Astrocyte (in vitro differentiated cells and primary cell): ENCODE data around the gene SLITRK6. TPM values are rescaled to one million over a fixed set of nuclear protein-coding genes. Genes with fewer than 3 reads are reported as not detected.

Experiments used
- DNase-seq: peaks from one replicate; pipeline ENCODE4 v3.0.0-alpha.2; 2010; ENCODE audit warnings: low read depth
- FAIRE-seq: peaks from 2 replicates; lab custom pipeline; 2011; peaks lifted over from hg19 to GRCh38; lab: Jason Lieb, UNC
- H2AFZ ChIP-seq: 2 replicates; pipeline ENCODE4 v1.6.0; 2012; ENCODE audit warnings: low read depth, low read length, inconsistent platforms
- H3K27ac ChIP-seq: 2 replicates; pipeline ENCODE4 v1.5.1; 2011; ENCODE audit warnings: low read depth, low read length, inconsistent platforms
- H3K27me3 ChIP-seq: 2 replicates; pipeline ENCODE4 v1.6.0; 2011; ENCODE audit warnings: low read length, inconsistent platforms; ENCODE audit not compliant: insufficient read depth
- H3K36me3 ChIP-seq: 2 replicates; pipeline ENCODE4 v1.5.1; 2011; ENCODE audit warnings: low read length, inconsistent platforms; ENCODE audit not compliant: insufficient read depth
- H3K4me1 ChIP-seq: 2 replicates; pipeline ENCODE4 v1.5.1; 2011; ENCODE audit warnings: low read length, inconsistent platforms; ENCODE audit not compliant: insufficient read depth
- H3K4me2 ChIP-seq: 2 replicates; pipeline ENCODE4 v1.6.0; 2012; ENCODE audit warnings: low read length, inconsistent platforms
- H3K4me3 ChIP-seq: 2 replicates; pipeline ENCODE4 v1.5.1; 2011; ENCODE audit warnings: low read depth, mild to moderate bottlenecking, low read length, inconsistent platforms; ENCODE audit not compliant: insufficient read depth
- H3K79me2 ChIP-seq: 2 replicates; pipeline ENCODE4 v1.6.0; 2012; ENCODE audit warnings: mild to moderate bottlenecking, low read length, inconsistent platforms; ENCODE audit not compliant: insufficient read depth
- H3K9ac ChIP-seq: 2 replicates; pipeline ENCODE4 v1.6.0; 2012; ENCODE audit warnings: mild to moderate bottlenecking, low read length, inconsistent platforms
- H3K9me3 ChIP-seq: 2 replicates; pipeline ENCODE4 v1.5.1; 2012; ENCODE audit warnings: low read depth, mild to moderate bottlenecking, low read length, inconsistent platforms; ENCODE audit not compliant: insufficient read depth
- H4K20me1 ChIP-seq: 2 replicates; pipeline ENCODE4 v1.6.0; 2012; ENCODE audit warnings: low read length, inconsistent platforms; ENCODE audit not compliant: insufficient read depth
- H3K27ac Mint-ChIP-seq: one replicate; pipeline ENCODE4 v1.8.0; 2021; ENCODE audit warnings: mild to moderate bottlenecking, mixed read lengths; ENCODE audit not compliant: unreplicated experiment
- H3K27me3 Mint-ChIP-seq: one replicate; pipeline ENCODE4 v1.8.0; 2021; ENCODE audit warnings: low read depth, mixed read lengths; ENCODE audit not compliant: unreplicated experiment
- H3K36me3 Mint-ChIP-seq: one replicate; pipeline ENCODE4 v1.8.0; 2021; ENCODE audit warnings: low read depth, mixed read lengths; ENCODE audit not compliant: unreplicated experiment
- H3K4me1 Mint-ChIP-seq: one replicate; pipeline ENCODE4 v1.8.0; 2021; ENCODE audit warnings: low read depth, mixed read lengths; ENCODE audit not compliant: unreplicated experiment
- H3K4me3 Mint-ChIP-seq: one replicate; pipeline ENCODE4 v1.8.0; 2021; ENCODE audit warnings: mild to moderate bottlenecking, moderate library complexity, mixed read lengths; ENCODE audit not compliant: unreplicated experiment
- H3K9me3 Mint-ChIP-seq: one replicate; pipeline ENCODE4 v1.8.0; 2021; ENCODE audit warnings: mild to moderate bottlenecking, mixed read lengths; ENCODE audit not compliant: unreplicated experiment
- CTCF ChIP-seq: IDR thresholded peaks from 2 replicates; pipeline ENCODE4 v1.5.1; 2011; ENCODE audit warnings: low read depth, mild to moderate bottlenecking, inconsistent platforms, low read length, moderate library complexity; ENCODE audit not compliant: insufficient read depth
- EZH2 ChIP-seq: IDR thresholded peaks from 2 replicates; pipeline ENCODE4 v1.6.1; 2012; ENCODE audit warnings: mild to moderate bottlenecking, low read length, inconsistent platforms; ENCODE audit not compliant: insufficient read depth
- total RNA-seq: library from RNA; stranded (reverse); gene quantifications from 2 replicates; pipeline ENCODE4 v1.2.1, GENCODE V29; 2021

Gene SLITRK6
- total RNA-seq, 1 donor from 2014 or later = 5.9 TPM

DNA sequence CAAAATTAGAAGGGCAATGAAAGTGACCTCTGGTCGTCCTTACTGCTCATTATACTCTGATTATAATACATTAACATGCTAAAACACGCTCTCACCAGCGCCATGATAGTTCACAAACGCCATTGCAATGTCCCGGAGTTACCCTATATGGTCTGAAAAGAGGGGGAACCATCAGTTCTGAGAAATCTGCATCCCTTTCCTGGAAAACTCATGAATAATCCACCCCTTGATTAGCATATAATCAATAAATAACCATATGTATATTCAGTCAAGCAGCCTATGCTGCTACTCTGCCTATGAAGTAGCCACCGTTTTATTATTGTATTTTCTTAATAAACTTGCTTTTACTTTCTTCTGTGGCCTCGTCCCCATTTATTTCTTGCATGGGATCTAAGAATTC lies 24.6 kb upstream of the SLITRK6 start:
- no peak for FAIRE-seq

DNA sequence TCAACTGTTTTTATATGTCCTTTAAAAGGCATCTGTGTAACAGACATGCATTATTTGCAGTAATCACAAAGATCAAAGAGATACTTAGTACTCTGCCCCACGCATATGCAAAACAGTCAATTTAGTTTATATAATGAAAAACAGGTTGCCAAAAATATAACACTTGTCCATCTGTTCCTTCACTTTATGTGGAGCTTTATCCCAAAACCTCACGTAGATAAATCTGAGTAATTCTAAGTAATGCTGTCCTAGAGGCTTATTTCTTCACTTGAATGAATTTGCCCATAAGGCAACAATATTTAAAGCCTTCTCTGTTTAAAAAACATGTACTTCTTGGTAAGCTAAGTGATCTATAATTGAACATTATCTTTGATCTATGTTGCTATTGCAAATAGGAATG lies 20.3 kb upstream of the SLITRK6 start:
- Mint-ChIP-seq H3K9me3 (no peaks in the 10 kb centered on the region), H3K36me3 (no peaks in the 10 kb centered on the region), H3K27ac (no peak overlapping the region), H3K4me3 (no peak overlapping the region), H3K27me3 (no peaks in the 10 kb centered on the region), H3K4me1 (no peaks in the 10 kb centered on the region)
- TF ChIP-seq CTCF = no peak
- FAIRE-seq = no peak
- Histone ChIP-seq H3K36me3 (no peaks in the 10 kb centered on the region), H3K9me3 (no peaks in the 10 kb centered on the region), H2AFZ (no peak overlapping the region), H3K9ac (no peak overlapping the region), H3K79me2 (no peaks in the 10 kb centered on the region), H4K20me1 (no peaks in the 10 kb centered on the region), H3K4me1 (no peaks in the 10 kb centered on the region), H3K4me2 (no peak overlapping the region), H3K27me3 (no peaks in the 10 kb centered on the region), H3K27ac (no peak overlapping the region), H3K4me3 (no peak overlapping the region)
- no peak for DNase-seq

More for the DNA sequence above, 24.6 kb upstream of the SLITRK6 start:
- H3K4me3 Mint-ChIP-seq = no peak overlapping the region
- Histone ChIP-seq H3K4me3 (no peak overlapping the region), H3K79me2 (no peaks in the 10 kb centered on the region), H3K9me3 (no peaks in the 10 kb centered on the region), H3K27ac (no peak overlapping the region), H3K36me3 (no peaks in the 10 kb centered on the region), H3K4me1 (no peaks in the 10 kb centered on the region), H3K27me3 (no peaks in the 10 kb centered on the region), H3K4me2 (no peak overlapping the region), H2AFZ (no peak overlapping the region), H4K20me1 (no peaks in the 10 kb centered on the region), H3K9ac (no peak overlapping the region)
- H3K9me3 Mint-ChIP-seq = no peaks in the 10 kb centered on the region
- no peak for TF ChIP-seq CTCF
- no peak for TF ChIP-seq EZH2
- peaks cover 15% of the 10 kb centered on the region for H3K4me1 Mint-ChIP-seq
- DNase-seq = no peak
- H3K36me3 Mint-ChIP-seq = no peaks in the 10 kb centered on the region
- no peak overlapping the region for H3K27ac Mint-ChIP-seq
- H3K27me3 Mint-ChIP-seq = no peaks in the 10 kb centered on the region

DNA sequence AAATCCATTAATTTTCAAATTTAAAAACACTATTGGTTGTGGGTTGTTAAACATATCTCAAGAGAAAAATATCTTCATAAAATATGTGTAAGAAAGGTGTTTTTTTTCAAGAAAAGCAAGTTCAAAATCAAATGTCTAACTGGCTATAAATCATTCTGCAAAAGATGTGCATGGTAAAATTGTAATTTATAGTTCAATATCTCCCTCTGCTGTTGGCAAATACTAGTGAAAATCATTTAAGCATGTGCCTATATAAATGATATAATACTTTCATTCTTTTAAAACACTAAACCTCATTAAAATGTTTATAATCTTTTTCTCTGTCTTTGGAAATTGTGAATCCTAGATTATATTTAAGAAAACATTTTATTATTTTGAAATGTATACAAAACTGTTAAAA lies 17.2 kb upstream of the SLITRK6 start:
- H3K9me3 Mint-ChIP-seq = no peaks in the 10 kb centered on the region
- FAIRE-seq = no peak
- no peak for DNase-seq
- Histone ChIP-seq H3K27ac (no peak overlapping the region), H3K9ac (no peak overlapping the region), H3K4me3 (no peak overlapping the region), H3K4me1 (no peaks in the 10 kb centered on the region), H3K27me3 (no peaks in the 10 kb centered on the region), H3K9me3 (no peaks in the 10 kb centered on the region), H2AFZ (no peak overlapping the region), H3K4me2 (no peak overlapping the region), H3K36me3 (no peaks in the 10 kb centered on the region), H4K20me1 (no peaks in the 10 kb centered on the region), H3K79me2 (no peaks in the 10 kb centered on the region)
- H3K27me3 Mint-ChIP-seq = no peaks in the 10 kb centered on the region
- no peak for TF ChIP-seq EZH2
- TF ChIP-seq CTCF = no peak
- no peak overlapping the region for H3K27ac Mint-ChIP-seq
- no peaks in the 10 kb centered on the region for H3K36me3 Mint-ChIP-seq
- no peaks in the 10 kb centered on the region for H3K4me1 Mint-ChIP-seq
- H3K4me3 Mint-ChIP-seq = no peak overlapping the region
